ENCODE measurements around the gene TTC1. TPM values are rescaled to one million over a fixed set of nuclear protein-coding genes. Genes with fewer than 3 reads are reported as not detected.
"Not testable (repeated sequence)": the region's sequence is repeated elsewhere in the genome, so short reads cannot be mapped to it uniquely, and the experiment has no call there.

Gene TTC1
- total RNA-seq, 1 donor from 2014 or later, result 64.8 TPM

- no peak overlapping the region for H3K27ac Mint-ChIP-seq
- no peaks in the 10 kb centered on the region for H3K9me3 Mint-ChIP-seq
- H3K4me3 Mint-ChIP-seq, result no peak overlapping the region
- no peak for DNase-seq
- H3K27me3 Mint-ChIP-seq, result peaks cover 49% of the 10 kb centered on the region
- no peaks in the 10 kb centered on the region for H3K36me3 Mint-ChIP-seq (ENCODE audit: low read depth)
- H3K4me1 Mint-ChIP-seq, result peaks cover 4% of the 10 kb centered on the region
- intact Hi-C loops (cut with micrococcal nuclease), result no loop called here
Measured at GRCh38 chr5:159976921-159977320, 32.0 kb upstream of the TTC1 start.

GRCh38 chr5:159978358-159978757, 30.6 kb upstream of the TTC1 start:
- Mint-ChIP-seq H3K4me3 (no peak overlapping the region), H3K9me3 (no peaks in the 10 kb centered on the region), H3K36me3 (ENCODE audit: low read depth) (no peaks in the 10 kb centered on the region), H3K27ac (no peak overlapping the region), H3K27me3 (peaks cover 43% of the 10 kb centered on the region), H3K4me1 (no peaks in the 10 kb centered on the region)
- no peak for DNase-seq
- intact Hi-C loops (cut with micrococcal nuclease), result no loop called here

- no peaks in the 10 kb centered on the region for H3K36me3 Mint-ChIP-seq (ENCODE audit: low read depth)
- DNase-seq, result no peak
- H3K4me3 Mint-ChIP-seq, result no peak overlapping the region
- no peaks in the 10 kb centered on the region for H3K4me1 Mint-ChIP-seq
- intact Hi-C loops (cut with micrococcal nuclease), result no loop called here
- H3K9me3 Mint-ChIP-seq, result no peaks in the 10 kb centered on the region
- H3K27me3 Mint-ChIP-seq, result peaks cover 53% of the 10 kb centered on the region
- H3K27ac Mint-ChIP-seq, result no peak overlapping the region
Measured at GRCh38 chr5:159982421-159983173, 26.3 kb upstream of the TTC1 start.

GRCh38 chr5:159987031-159987674, 21.8 kb upstream of the TTC1 start:
- Mint-ChIP-seq H3K36me3 (ENCODE audit: low read depth) (no peaks in the 10 kb centered on the region), H3K27me3 (peaks cover 61% of the 10 kb centered on the region), H3K9me3 (no peaks in the 10 kb centered on the region), H3K4me1 (no peaks in the 10 kb centered on the region), H3K27ac (no peak overlapping the region), H3K4me3 (peak overlapping the region; percentile 63)
- intact Hi-C loops (cut with micrococcal nuclease), result loop anchor here (1.0 to 5.0 kb wide), 5 partner anchors 472 to 830 kb away; partner anchors contain the start of gene IL12B
- DNase-seq, result peak; percentile 91

GRCh38 chr5:159990506-159990905, 18.4 kb upstream of the TTC1 start:
- intact Hi-C loops (cut with micrococcal nuclease), result no loop called here
- Mint-ChIP-seq H3K4me1 (no peaks in the 10 kb centered on the region), H3K27me3 (peaks cover 47% of the 10 kb centered on the region)

GRCh38 chr5:159992566-159992965, 16.4 kb upstream of the TTC1 start:
- Mint-ChIP-seq H3K36me3 (ENCODE audit: low read depth) (no peaks in the 10 kb centered on the region), H3K27ac (no peak overlapping the region), H3K4me1 (no peaks in the 10 kb centered on the region), H3K4me3 (no peak overlapping the region), H3K27me3 (peaks cover 33% of the 10 kb centered on the region), H3K9me3 (no peaks in the 10 kb centered on the region)
- DNase-seq, result no peak
- intact Hi-C loops (cut with micrococcal nuclease), result no loop called here

More at GRCh38 chr5:159990506-159990905, 18.4 kb upstream of the TTC1 start:
- DNase-seq, result no peak
- Mint-ChIP-seq H3K27ac (no peak overlapping the region), H3K36me3 (ENCODE audit: low read depth) (no peaks in the 10 kb centered on the region), H3K9me3 (no peaks in the 10 kb centered on the region), H3K4me3 (no peak overlapping the region)

GRCh38 chr5:159993194-159993593, 15.7 kb upstream of the TTC1 start:
- intact Hi-C loops (cut with micrococcal nuclease), result no loop called here
- peaks cover 27% of the 10 kb centered on the region for H3K27me3 Mint-ChIP-seq
- no peaks in the 10 kb centered on the region for H3K9me3 Mint-ChIP-seq
- H3K4me1 Mint-ChIP-seq, result no peaks in the 10 kb centered on the region
- H3K27ac Mint-ChIP-seq, result no peak overlapping the region
- H3K36me3 Mint-ChIP-seq (ENCODE audit: low read depth), result no peaks in the 10 kb centered on the region
- no peak for DNase-seq
- no peak overlapping the region for H3K4me3 Mint-ChIP-seq

- Mint-ChIP-seq H3K27ac (no peak overlapping the region), H3K4me3 (no peak overlapping the region), H3K9me3 (no peaks in the 10 kb centered on the region), H3K4me1 (no peaks in the 10 kb centered on the region), H3K36me3 (ENCODE audit: low read depth) (no peaks in the 10 kb centered on the region), H3K27me3 (peaks cover 25% of the 10 kb centered on the region)
- intact Hi-C loops (cut with micrococcal nuclease), result no loop called here
- no peak for DNase-seq
Measured at GRCh38 chr5:159995907-159996306, 13.0 kb upstream of the TTC1 start.

- no peak overlapping the region for H3K4me3 Mint-ChIP-seq
- peaks cover 30% of the 10 kb centered on the region for H3K27me3 Mint-ChIP-seq
- no peaks in the 10 kb centered on the region for H3K36me3 Mint-ChIP-seq (ENCODE audit: low read depth)
- intact Hi-C loops (cut with micrococcal nuclease), result no loop called here
- H3K9me3 Mint-ChIP-seq, result no peaks in the 10 kb centered on the region
- no peaks in the 10 kb centered on the region for H3K4me1 Mint-ChIP-seq
- H3K27ac Mint-ChIP-seq, result no peak overlapping the region
- no peak for DNase-seq
Measured at GRCh38 chr5:160001457-160001856, 7.5 kb upstream of the TTC1 start.

- no peaks in the 10 kb centered on the region for H3K9me3 Mint-ChIP-seq
- no peak overlapping the region for H3K4me3 Mint-ChIP-seq
- H3K36me3 Mint-ChIP-seq (ENCODE audit: low read depth), result peaks cover 23% of the 10 kb centered on the region
- H3K27me3 Mint-ChIP-seq, result peaks cover 5% of the 10 kb centered on the region
- no peak for DNase-seq
- intact Hi-C loops (cut with micrococcal nuclease), result no loop called here
- H3K4me1 Mint-ChIP-seq, result peaks cover 25% of the 10 kb centered on the region
- no peak overlapping the region for H3K27ac Mint-ChIP-seq
Measured at GRCh38 chr5:160007514-160007913, 1.4 kb upstream of the TTC1 start.

GRCh38 chr5:160008529-160008876, 436 bp upstream of the TTC1 start:
- Mint-ChIP-seq H3K36me3 (ENCODE audit: low read depth) (peaks cover 26% of the 10 kb centered on the region), H3K4me3 (peak overlapping the region; percentile 97), H3K27ac (peak overlapping the region; percentile 41), H3K4me1 (peaks cover 25% of the 10 kb centered on the region)
- DNase-seq, H3K27me3 Mint-ChIP-seq, H3K9me3 Mint-ChIP-seq: not testable (repeated sequence)
- intact Hi-C loops (cut with micrococcal nuclease), result loop anchor here (2.0 kb wide), 2 partner anchors 552 to 802 kb away; no protein-coding TSS in a partner anchor

- peaks cover 26% of the 10 kb centered on the region for H3K36me3 Mint-ChIP-seq (ENCODE audit: low read depth)
- peak; percentile 67 for DNase-seq
- peaks cover 25% of the 10 kb centered on the region for H3K4me1 Mint-ChIP-seq
- H3K27ac Mint-ChIP-seq, result peak overlapping the region; percentile 99
- peak overlapping the region; percentile 97 for H3K4me3 Mint-ChIP-seq
- peaks cover 2% of the 10 kb centered on the region for H3K27me3 Mint-ChIP-seq
- intact Hi-C loops (cut with micrococcal nuclease), result loop anchor here (1.0 to 2.0 kb wide), 5 partner anchors 110 to 803 kb away; partner anchors contain the start of genes PWWP2A and SLU7
- no peaks in the 10 kb centered on the region for H3K9me3 Mint-ChIP-seq
Measured at GRCh38 chr5:160009591-160009989, 651 bp downstream of the TTC1 start.

- Mint-ChIP-seq H3K36me3 (ENCODE audit: low read depth) (peaks cover 35% of the 10 kb centered on the region), H3K4me3 (peak overlapping the region; percentile 77), H3K4me1 (peaks cover 25% of the 10 kb centered on the region), H3K27me3 (peaks cover 2% of the 10 kb centered on the region), H3K27ac (peak overlapping the region; percentile 45), H3K9me3 (no peaks in the 10 kb centered on the region)
- DNase-seq, result no peak
- intact Hi-C loops (cut with micrococcal nuclease), result no loop called here
Measured at GRCh38 chr5:160011471-160011870, 2.5 kb downstream of the TTC1 start.

- H3K27me3 Mint-ChIP-seq; intact Hi-C loops (cut with micrococcal nuclease); DNase-seq; H3K27ac Mint-ChIP-seq; H3K4me3 Mint-ChIP-seq; H3K9me3 Mint-ChIP-seq: not testable (repeated sequence)
- Mint-ChIP-seq H3K36me3 (ENCODE audit: low read depth) (peaks cover 35% of the 10 kb centered on the region), H3K4me1 (peaks cover 21% of the 10 kb centered on the region)
Measured at GRCh38 chr5:160014197-160014596, 5.3 kb downstream of the TTC1 start.

Measured in activated CD4-positive, alpha-beta T cell treated with anti-CD3 and anti-CD28 coated beads, Interleukin-2, amount 10 ng/mL, durations not matched to agents 24 days and 14 days (primary cell).